ENCODE results near the gene KCNRG. TPM values are rescaled to one million over a fixed set of nuclear protein-coding genes. Genes with fewer than 3 reads are reported as not detected.
A peak's percentile ranks its signal among the peaks of the same experiment; 100 is the strongest.
"Not testable (repeated sequence)": the region's sequence is repeated elsewhere in the genome, so short reads cannot be mapped to it uniquely, and the experiment has no call there.

Gene KCNRG
- total and polyA plus RNA-seq, 9 of the 15 experiments (the other 6 are each of a cell fraction or from before 2014, with no cell fraction given), result 0.36 to 1.1 (median 0.53) TPM

GRCh38 chr13:50055454-50055853 is 40.2 kb downstream of the KCNRG start (continued):
- TF ChIP-seq ZNF655 (CRISPR knock-in tag; IDR thresholded peaks at IDR 0.05) (no peak), ZFP1 (CRISPR knock-in tag; IDR thresholded peaks at IDR 0.05) (no peak)

GRCh38 chr13:50060718-50061117 is 45.5 kb downstream of the KCNRG start:
- FAIRE-seq, result no peak
- no peak for ATAC-seq
- Histone ChIP-seq H3K4me2 (ENCODE audit: insufficient read depth, low read length) (no peak overlapping the region), H3K36me3 (ENCODE audit: control insufficient read depth, insufficient read depth, low read length) (peaks cover 67% of the 10 kb centered on the region; the same call in 2 of the 3 replicates), H3K9me3 (replicated peaks; ENCODE audit: control insufficient read depth, insufficient read depth, low read depth, low read length) (0 out of 2 replicates have a peak, but pooled peaks cover 2% of the 10 kb centered on the region), H3K4me3 (no peak overlapping the region), H4K20me1 (replicated peaks; ENCODE audit: control insufficient read depth, insufficient read depth, low read length) (no peaks in the 10 kb centered on the region), H3K9ac (ENCODE audit: insufficient read depth in 1 of 2, low read depth in 2 of 2, low read length in 2 of 2) (no peak overlapping the region), H2AFZ (ENCODE audit: low read depth, low read length) (no peak overlapping the region), H3K79me2 (ENCODE audit: control insufficient read depth, insufficient read depth, low read length) (peaks cover 68% of the 10 kb centered on the region), H3K27ac (ENCODE audit: extremely low read depth, low read depth, low read length) (no peak overlapping the region), H3K4me1 (replicated peaks in 1 of 2; ENCODE audit: control insufficient read depth in 2 of 2, insufficient read depth in 2 of 2, low read length in 2 of 2) (no peaks in the 10 kb centered on the region; a peak in 1 of 5 replicates), H3K9me1 (ENCODE audit: control insufficient read depth, insufficient read depth, low read length) (no peaks in the 10 kb centered on the region), H3K27me3 (ENCODE audit: control insufficient read depth in 2 of 2, insufficient read depth in 2 of 2, low read length in 2 of 2) (no peaks in the 10 kb centered on the region)
- intact Hi-C loops (cut with micrococcal nuclease), result no loop called here
- BruUV-seq (replicated peaks), result no TSS peak
- TF ChIP-seq ZNF316 (IDR thresholded peaks at IDR 0.05), result peak; percentile 97
- TF ChIP-seq, protein P1, sequence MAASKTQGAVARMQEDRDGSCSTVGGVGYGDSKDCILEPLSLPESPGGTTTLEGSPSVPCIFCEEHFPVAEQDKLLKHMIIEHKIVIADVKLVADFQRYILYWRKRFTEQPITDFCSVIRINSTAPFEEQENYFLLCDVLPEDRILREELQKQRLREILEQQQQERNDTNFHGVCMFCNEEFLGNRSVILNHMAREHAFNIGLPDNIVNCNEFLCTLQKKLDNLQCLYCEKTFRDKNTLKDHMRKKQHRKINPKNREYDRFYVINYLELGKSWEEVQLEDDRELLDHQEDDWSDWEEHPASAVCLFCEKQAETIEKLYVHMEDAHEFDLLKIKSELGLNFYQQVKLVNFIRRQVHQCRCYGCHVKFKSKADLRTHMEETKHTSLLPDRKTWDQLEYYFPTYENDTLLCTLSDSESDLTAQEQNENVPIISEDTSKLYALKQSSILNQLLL (CRISPR knock-in tag; IDR thresholded peaks at IDR 0.05; ENCODE audit: borderline replicate concordance), result no peak
- TF ChIP-seq MAFG (tag; conservative IDR thresholded peaks at IDR 0.05), result peak; percentile 94
- TF ChIP-seq C11orf30 (IDR thresholded peaks at IDR 0.05; ENCODE audit: low read depth), result peak; percentile 95
- TF ChIP-seq ZNF668 (CRISPR knock-in tag; IDR thresholded peaks at IDR 0.05), result no peak
- peak; percentile 98 for TF ChIP-seq MAFK (IDR thresholded peaks at IDR 0.05; ENCODE audit: low read length)
- TF ChIP-seq MAFF (IDR thresholded peaks at IDR 0.05; ENCODE audit: low read length), result peak; percentile 97
- ChIA-PET POLR2A (interaction anchor here (0.6 kb wide), 1 partner anchor 88 kb away, joined by 3 read pairs; no protein-coding TSS in a partner anchor), CTCF (ENCODE audit: low intra/inter-chr PET ratio) (no interaction called here)
- 92% methylated on average over 1 of the region's 1 CpG for WGBS (ENCODE audit: insufficient coverage, low coverage, missing lambda C conversion rate)
- in situ Hi-C loops (cut with MboI), result no loop called here
- DNase-seq (ENCODE audit: extremely low read depth in 1 of 4, low spot score in 3 of 4), result no peak

- POLR2A ChIA-PET, result interaction anchor here (1.4 kb wide), 1 partner anchor 47 kb away, joined by 3 read pairs; the partner anchor contains the start of gene KCNRG
- H3K4me2 ChIP-seq (ENCODE audit: insufficient read depth, low read length); intact Hi-C loops (cut with micrococcal nuclease); H3K27me3 ChIP-seq (ENCODE audit: control insufficient read depth in 2 of 2, insufficient read depth in 2 of 2, low read length in 2 of 2); H3K4me3 ChIP-seq; BruUV-seq (replicated peaks); H3K9ac ChIP-seq (ENCODE audit: insufficient read depth in 1 of 2, low read depth in 2 of 2, low read length in 2 of 2); H4K20me1 ChIP-seq (replicated peaks; ENCODE audit: control insufficient read depth, insufficient read depth, low read length); ATAC-seq; H3K9me3 ChIP-seq (replicated peaks; ENCODE audit: control insufficient read depth, insufficient read depth, low read depth, low read length); H3K27ac ChIP-seq (ENCODE audit: extremely low read depth, low read depth, low read length); CTCF ChIA-PET (ENCODE audit: low intra/inter-chr PET ratio); DNase-seq (ENCODE audit: extremely low read depth in 1 of 4, low spot score in 3 of 4); H3K9me1 ChIP-seq (ENCODE audit: control insufficient read depth, insufficient read depth, low read length); FAIRE-seq; in situ Hi-C loops (cut with MboI); H3K4me1 ChIP-seq (replicated peaks in 1 of 2; ENCODE audit: control insufficient read depth in 2 of 2, insufficient read depth in 2 of 2, low read length in 2 of 2); H2AFZ ChIP-seq (ENCODE audit: low read depth, low read length): not testable (repeated sequence)
- Histone ChIP-seq H3K79me2 (ENCODE audit: control insufficient read depth, insufficient read depth, low read length) (peaks cover 73% of the 10 kb centered on the region), H3K36me3 (ENCODE audit: control insufficient read depth, insufficient read depth, low read length) (peaks cover 68% of the 10 kb centered on the region)
- WGBS (ENCODE audit: insufficient coverage, low coverage, missing lambda C conversion rate), result 100% methylated on average over 7 of the region's 7 CpGs
Measured at GRCh38 chr13:50062336-50062735, 47.1 kb downstream of the KCNRG start.
